H1 (cell line): ENCODE measurements around the gene TPST2. TPM values are rescaled to one million over a fixed set of nuclear protein-coding genes. Genes with fewer than 3 reads are reported as not detected.

Experiments used
- BCL11A ChIP-seq, 2 experiments: IDR thresholded peaks; one replicate each; pipeline ENCODE4 v1.6.1; 2011; ENCODE audit warnings: low read depth in 2 of 2, low read length in 2 of 2, mild to moderate bottlenecking in 2 of 2
- BRCA1 ChIP-seq: IDR thresholded peaks from 2 replicates; pipeline ENCODE4 v1.6.1; 2012; ENCODE audit warnings: low read depth, low read length, improper control_type of control experiment
- CBX8 ChIP-seq: fragments of 300-800, 300-1000 bp; sonication (generic); IDR thresholded peaks from 2 replicates; pipeline ENCODE4 v1.7.1; 2016; ENCODE audit warnings: low read depth, low read length, borderline replicate concordance
- CTBP2 ChIP-seq: IDR thresholded peaks from 2 replicates; pipeline ENCODE4 v1.7.0; 2011; ENCODE audit warnings: borderline replicate concordance, mild to moderate bottlenecking, moderate library complexity, mixed read lengths, low read length; ENCODE audit not compliant: insufficient read depth, insufficient read length
- E2F6 ChIP-seq: IDR thresholded peaks from 2 replicates; pipeline ENCODE4 v1.6.1; 2012; ENCODE audit warnings: inconsistent platforms
- EGR1 ChIP-seq: IDR thresholded peaks from 2 replicates; pipeline ENCODE4 v1.6.1; 2011; ENCODE audit warnings: low read depth, low read length, borderline replicate concordance
- EZH2 ChIP-seq: fragments of 200-600 bp; sonication (generic); IDR thresholded peaks from 2 replicates; pipeline ENCODE4 v1.7.1; 2012; ENCODE audit warnings: low read depth, mild to moderate bottlenecking, moderate library complexity, low read length, inconsistent platforms; ENCODE audit not compliant: severe bottlenecking
- GABPA ChIP-seq: IDR thresholded peaks from 2 replicates; pipeline ENCODE4 v1.6.1; 2011; ENCODE audit warnings: mild to moderate bottlenecking, low read length, moderate library complexity, borderline replicate concordance; ENCODE audit not compliant: insufficient read depth
- HDAC2 ChIP-seq, 2 experiments: fragments of 300-600 bp in 1 of 2; sonication (generic) in 1 of 2; IDR thresholded peaks; 2 replicates each; pipeline ENCODE4 v1.6.1; 2011 to 2012; ENCODE audit warnings: low read depth in 2 of 2, low read length in 2 of 2, mild to moderate bottlenecking in 2 of 2, moderate library complexity in 2 of 2, borderline replicate concordance in 1 of 2, inconsistent platforms in 1 of 2
- HDAC6 ChIP-seq: IDR thresholded peaks from one replicate; pipeline ENCODE4 v1.7.1; 2012; ENCODE audit warnings: low read depth, mild to moderate bottlenecking, inconsistent platforms, low read length, moderate library complexity
- KDM1A ChIP-seq: fragments of 200-600, 300-600 bp; sonication (generic); IDR thresholded peaks from 2 replicates; pipeline ENCODE4 v1.7.1; 2016; ENCODE audit warnings: mild to moderate bottlenecking, low read length, borderline replicate concordance
- POU5F1 ChIP-seq: IDR thresholded peaks from 2 replicates; pipeline ENCODE4 v1.6.1; 2011; ENCODE audit warnings: low read depth, mild to moderate bottlenecking, low read length, moderate library complexity
- SAP30 ChIP-seq: fragments of 300-600 bp; sonication (generic); IDR thresholded peaks from 2 replicates; pipeline ENCODE4 v1.7.1; 2012; ENCODE audit warnings: low read length, moderate library complexity, mild to moderate bottlenecking, inconsistent platforms; ENCODE audit not compliant: insufficient read depth, insufficient replicate concordance
- SIRT6 ChIP-seq: IDR thresholded peaks from one replicate; pipeline ENCODE4 v1.7.1; 2012; ENCODE audit warnings: low read length, inconsistent platforms
- SIX5 ChIP-seq: IDR thresholded peaks from 2 replicates; pipeline ENCODE4 v1.6.1; 2011; ENCODE audit warnings: mild to moderate bottlenecking, low read depth, low read length
- TAF7 ChIP-seq: optimal IDR thresholded peaks from 2 replicates; pipeline ENCODE3; 2011; ENCODE audit warnings: low read depth, mild to moderate bottlenecking, inconsistent platforms, low read length, moderate library complexity, borderline replicate concordance
- TBP ChIP-seq: IDR thresholded peaks from 2 replicates; pipeline ENCODE4 v1.6.1; 2011; ENCODE audit warnings: low read depth, low read length, improper control_type of control experiment
- polyA plus RNA-seq, 7 experiments: library from polyadenylated mRNA; depleted of rRNA in 3 of 7; stranded (reverse) in 5 of 7; unstranded in 2 of 7; fragments of >200 nt in 5 of 7; fragments of 200-250 nt in 2 of 7; gene quantifications; 1 replicate in 5 of 7; 2 replicates in 1 of 7; 4 replicates in 1 of 7; pipeline versions ENCODE4 v1.2.1 to v1.2.3, GENCODE V29; 2011 to 2013; ENCODE audit warnings: missing spikeins in 2 of 7, mixed read lengths in 2 of 7
- total RNA-seq: library from RNA; stranded (reverse); fragmentation: NEBNext Ultra II Directional; extraction: Animal tissue kit (Norgen Biotek cat#: 25700); gene quantifications from 2 replicates; pipeline ENCODE4 v1.2.1, GENCODE V29; 2021
- TF ChIP-seq, protein P1 (sequence below), 3 experiments: IDR thresholded peaks; 1 replicate in 2 of 3; 2 replicates in 1 of 3; pipeline versions ENCODE4 v1.5.1 to v1.6.1; 2011; ENCODE audit warnings: low read length in 3 of 3, mild to moderate bottlenecking in 3 of 3, inconsistent platforms in 2 of 3, low read depth in 1 of 3, moderate library complexity in 1 of 3; ENCODE audit not compliant: insufficient read depth in 1 of 3; ENCODE audit errors: control extremely low read depth in 1 of 3
- TF ChIP-seq, protein P2 (sequence below): IDR thresholded peaks from 2 replicates; pipeline ENCODE4 v1.6.1; 2012; ENCODE audit warnings: inconsistent platforms

Gene TPST2
- total and polyA plus RNA-seq, 2 of the 8 experiments (the other 6 are each of a cell fraction or from before 2014, with no cell fraction given) = 58.8 to 143 TPM

- TF ChIP-seq, protein P1, sequence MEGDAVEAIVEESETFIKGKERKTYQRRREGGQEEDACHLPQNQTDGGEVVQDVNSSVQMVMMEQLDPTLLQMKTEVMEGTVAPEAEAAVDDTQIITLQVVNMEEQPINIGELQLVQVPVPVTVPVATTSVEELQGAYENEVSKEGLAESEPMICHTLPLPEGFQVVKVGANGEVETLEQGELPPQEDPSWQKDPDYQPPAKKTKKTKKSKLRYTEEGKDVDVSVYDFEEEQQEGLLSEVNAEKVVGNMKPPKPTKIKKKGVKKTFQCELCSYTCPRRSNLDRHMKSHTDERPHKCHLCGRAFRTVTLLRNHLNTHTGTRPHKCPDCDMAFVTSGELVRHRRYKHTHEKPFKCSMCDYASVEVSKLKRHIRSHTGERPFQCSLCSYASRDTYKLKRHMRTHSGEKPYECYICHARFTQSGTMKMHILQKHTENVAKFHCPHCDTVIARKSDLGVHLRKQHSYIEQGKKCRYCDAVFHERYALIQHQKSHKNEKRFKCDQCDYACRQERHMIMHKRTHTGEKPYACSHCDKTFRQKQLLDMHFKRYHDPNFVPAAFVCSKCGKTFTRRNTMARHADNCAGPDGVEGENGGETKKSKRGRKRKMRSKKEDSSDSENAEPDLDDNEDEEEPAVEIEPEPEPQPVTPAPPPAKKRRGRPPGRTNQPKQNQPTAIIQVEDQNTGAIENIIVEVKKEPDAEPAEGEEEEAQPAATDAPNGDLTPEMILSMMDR (IDR thresholded peaks at IDR 0.05; ENCODE audit: control extremely low read depth in 1 of 3, insufficient read depth in 1 of 3, low read depth in 1 of 3, low read length in 3 of 3) = no peak
- TF ChIP-seq POU5F1 (no peak), TBP (no peak; the same call in 1 of the 2 replicates), CBX8 (no peak), SAP30 (no peak), KDM1A (peak; percentile 98), BRCA1 (no peak), CTBP2 (no peak), GABPA (no peak), SIX5 (no peak), HDAC2 (IDR thresholded peaks at IDR 0.05; ENCODE audit: borderline replicate concordance in 1 of 2, low read depth in 2 of 2, low read length in 2 of 2) (peak in 1 of 2 experiments; percentile 33; a peak in 1 of 4 replicates), EGR1 (peak; percentile 50; the same call in 1 of the 2 replicates), TAF7 (peak; percentile 12), EZH2 (no peak), E2F6 (no peak), HDAC6 (no peak), BCL11A (IDR thresholded peaks at IDR 0.05; ENCODE audit: low read depth in 2 of 2, low read length in 2 of 2) (no peak), SIRT6 (no peak)
- TF ChIP-seq, protein P2, sequence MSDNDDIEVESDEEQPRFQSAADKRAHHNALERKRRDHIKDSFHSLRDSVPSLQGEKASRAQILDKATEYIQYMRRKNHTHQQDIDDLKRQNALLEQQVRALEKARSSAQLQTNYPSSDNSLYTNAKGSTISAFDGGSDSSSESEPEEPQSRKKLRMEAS = peak; percentile 14; the same call in 1 of the 2 replicates
Observed at GRCh38 chr22:26589845-26590736, at the start of gene TPST2 (continued).
